ENCODE measurements around the gene TSBP1. TPM values are rescaled to one million over a fixed set of nuclear protein-coding genes. Genes with fewer than 3 reads are reported as not detected.

TSBP1 gene
- not detected in 2 replicates for total RNA-seq

GRCh38 chr6:32371803-32372202, at the start of gene TSBP1:
TSBP1 (minus strand) TSS chr6:32371903; CDS start chr6:32371706, 197 bp downstream.

GRCh38 chr6:32406857-32407256, 35.2 kb upstream of the TSBP1 start, which contains the start of gene BTNL2:
BTNL2 (minus strand) TSS chr6:32407181; CDS start chr6:32407123, 58 bp downstream.

Other genes with a start within 250 kb of the TSBP1 start
- gene ATF6B, start 243.7 kb downstream of the TSBP1 start, total RNA-seq, result 20.4 and 21.3 TPM in 2 replicates
- 4.4 and 10.4 TPM in 2 replicates for gene FKBPL, start 241.6 kb downstream of the TSBP1 start, total RNA-seq
- gene PRRT1, start 220.0 kb downstream of the TSBP1 start, total RNA-seq, result not detected in 2 replicates
- 13.5 and 21.3 TPM in 2 replicates for gene PPT2, start 217.8 kb downstream of the TSBP1 start, total RNA-seq
- gene EGFL8, start 207.3 kb downstream of the TSBP1 start, total RNA-seq, result 1.2 TPM in 1 of 2 replicates, not detected in the other
- 67.0 and 69.8 TPM in 2 replicates for gene AGPAT1, start 195.8 kb downstream of the TSBP1 start, total RNA-seq
- 48.2 and 69.5 TPM in 2 replicates for gene RNF5, start 193.5 kb downstream of the TSBP1 start, total RNA-seq
- gene AGER, start 187.7 kb downstream of the TSBP1 start, total RNA-seq, result 2.3 and 5.5 TPM in 2 replicates
- 34.3 and 34.9 TPM in 2 replicates for gene PBX2, start 181.7 kb downstream of the TSBP1 start, total RNA-seq
- 6.6 and 9.9 TPM in 2 replicates for gene GPSM3, start 179.3 kb downstream of the TSBP1 start, total RNA-seq
- 0.58 and 1.4 TPM in 2 replicates for gene NOTCH4, start 147.8 kb downstream of the TSBP1 start, total RNA-seq
- not detected in 2 replicates for gene BTNL2, start 35.3 kb upstream of the TSBP1 start, total RNA-seq
- gene HLA-DRA, start 68.0 kb upstream of the TSBP1 start, total RNA-seq, result not detected in 2 replicates
- gene HLA-DRB5, start 158.4 kb upstream of the TSBP1 start, total RNA-seq, result not detected in 2 replicates
- not detected in 2 replicates for gene HLA-DRB1, start 217.9 kb upstream of the TSBP1 start, total RNA-seq